OCI-LY3 (cell line): ENCODE results near the gene TRAPPC12.

Experiments
- CTCF ChIP-seq: fragments of 200-600, 300-600 bp; sonication (generic); IDR thresholded peaks from 2 replicates; pipeline ENCODE4 v1.5.1; 2014; ENCODE audit warnings: antibody characterized with exemption, low read length, low read depth
- EZH2phosphoT487 ChIP-seq: fragments of 200-600 bp; shearing (Covaris generic); IDR thresholded peaks from 2 replicates; pipeline ENCODE4 v1.6.1; 2018; ENCODE audit warnings: antibody characterized with exemption, mixed run types, low read depth

GRCh38 chr2:3465328-3465727, 85.8 kb downstream of the TRAPPC12 start:
- TF ChIP-seq CTCF (no peak), EZH2phosphoT487 (no peak)
